A172 (cell line): ENCODE data around the gene IQCH. TPM values are rescaled to one million over a fixed set of nuclear protein-coding genes. Genes with fewer than 3 reads are reported as not detected.
"Not testable (repeated sequence)": the region's sequence is repeated elsewhere in the genome, so short reads cannot be mapped to it uniquely, and the experiment has no call there.

ENCODE experiments used
- DNase-seq: peaks from one replicate; pipeline ENCODE4 v3.0.0-alpha.2; 2015; ENCODE audit warnings: low spot score
- total RNA-seq: library from RNA; depleted of rRNA; stranded (reverse); fragments of >200 nt; shearing (Covaris generic); gene quantifications from 2 replicates; pipeline ENCODE4 v1.2.3, GENCODE V29; 2014

Gene IQCH
- total RNA-seq, 1 experiment from 2014 or later: 3.1 TPM

DNA sequence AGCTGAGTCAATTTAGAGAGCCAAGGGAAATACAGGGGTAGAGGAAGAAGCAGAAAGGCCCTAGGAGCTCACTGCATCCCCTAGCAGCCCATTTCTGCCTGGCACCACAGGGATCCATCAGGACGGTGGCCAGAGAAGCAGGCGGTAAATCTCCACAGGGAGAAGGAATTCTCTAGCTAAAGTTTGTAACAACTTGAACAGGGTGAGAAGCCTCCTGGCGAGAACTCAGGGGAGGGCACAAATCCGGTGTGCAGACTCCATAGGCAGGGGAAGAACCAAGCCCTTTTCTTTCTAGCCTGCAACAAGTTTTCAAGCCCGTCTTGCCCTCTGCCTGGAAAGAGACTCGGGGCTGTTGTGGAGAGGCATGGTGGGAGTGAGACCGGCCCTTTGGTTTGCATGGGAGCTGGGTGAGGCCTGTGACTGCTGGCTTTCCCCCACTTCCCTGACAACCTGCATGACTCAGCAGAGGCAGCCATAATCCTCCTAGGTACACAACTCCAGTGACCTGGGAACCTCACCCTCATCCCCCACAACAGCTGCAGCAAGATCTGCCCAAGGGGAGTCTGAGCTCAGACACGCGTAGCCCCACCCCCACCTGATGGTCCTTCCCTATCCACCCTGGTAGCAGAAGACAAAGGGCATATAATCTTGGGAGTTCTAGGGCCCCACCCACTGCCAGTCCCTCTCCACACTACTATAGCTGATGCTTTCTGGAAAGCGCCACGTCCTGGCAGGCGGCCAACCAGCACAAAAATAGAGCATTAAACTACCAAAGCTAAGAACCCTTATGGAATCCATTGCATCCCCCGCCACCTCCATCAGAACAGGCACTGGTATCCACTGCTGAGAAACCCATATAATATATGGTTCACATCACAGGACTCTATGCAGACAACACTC is 182.0 kb downstream of the IQCH start:
- DNase-seq: not testable (repeated sequence)

DNA sequence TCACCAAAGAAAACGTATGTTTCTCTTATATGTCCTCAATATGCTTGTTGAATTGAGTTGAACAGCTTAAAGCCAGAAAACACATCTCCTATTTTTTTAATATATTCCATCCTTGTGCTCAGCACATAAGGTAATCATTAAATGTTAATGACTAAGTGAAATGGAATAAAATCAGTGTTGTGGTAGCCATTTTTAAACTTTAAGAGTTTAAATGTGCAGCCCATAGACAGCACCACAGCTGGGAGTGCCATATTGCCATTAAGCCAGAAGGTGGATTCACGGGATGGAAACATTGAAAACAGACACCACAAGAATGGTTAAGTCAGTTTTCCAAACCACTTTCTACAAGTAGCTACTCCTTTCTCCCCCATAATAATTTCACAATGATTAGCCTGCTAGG is 189.5 kb downstream of the IQCH start:
- DNase-seq: no peak

DNA sequence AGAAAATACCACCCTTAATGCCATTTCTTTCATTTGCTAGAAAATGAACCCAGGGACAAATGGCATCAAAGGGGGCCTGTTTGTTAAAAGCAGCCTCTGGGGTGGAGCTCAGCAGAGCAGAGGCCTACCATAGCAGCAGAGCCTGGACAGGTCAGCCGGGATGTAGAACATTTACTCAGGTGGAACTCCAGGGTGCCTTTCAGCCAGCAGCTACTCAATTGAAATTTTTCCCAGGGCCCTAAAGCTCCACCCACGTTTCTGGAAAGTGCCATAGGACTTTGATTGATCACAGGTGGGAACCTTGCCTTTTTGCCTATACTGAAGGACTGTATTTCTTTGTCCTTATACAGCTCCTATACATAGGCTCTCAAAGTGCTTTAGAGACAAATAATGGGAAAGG is 191.9 kb downstream of the IQCH start:
- no peak for DNase-seq

DNA sequence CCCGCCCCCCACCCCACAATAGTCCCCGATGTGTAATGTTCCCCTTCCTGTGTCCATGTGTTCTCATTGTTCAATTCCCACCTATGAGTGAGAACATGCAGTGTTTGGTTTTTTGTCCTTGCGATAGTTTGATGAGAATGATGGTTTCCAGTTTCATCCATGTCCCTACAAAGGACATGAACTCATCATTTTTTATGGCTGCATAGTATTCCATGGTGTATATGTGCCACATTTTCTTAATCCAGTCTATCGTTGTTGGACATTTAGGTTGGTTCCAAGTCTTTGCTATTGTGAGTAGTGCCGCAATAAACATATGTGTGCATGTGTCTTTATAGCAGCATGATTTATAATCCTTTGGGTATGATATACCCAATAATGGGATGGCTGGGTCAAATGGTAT is 193.8 kb downstream of the IQCH start:
- not testable (repeated sequence) for DNase-seq

DNA sequence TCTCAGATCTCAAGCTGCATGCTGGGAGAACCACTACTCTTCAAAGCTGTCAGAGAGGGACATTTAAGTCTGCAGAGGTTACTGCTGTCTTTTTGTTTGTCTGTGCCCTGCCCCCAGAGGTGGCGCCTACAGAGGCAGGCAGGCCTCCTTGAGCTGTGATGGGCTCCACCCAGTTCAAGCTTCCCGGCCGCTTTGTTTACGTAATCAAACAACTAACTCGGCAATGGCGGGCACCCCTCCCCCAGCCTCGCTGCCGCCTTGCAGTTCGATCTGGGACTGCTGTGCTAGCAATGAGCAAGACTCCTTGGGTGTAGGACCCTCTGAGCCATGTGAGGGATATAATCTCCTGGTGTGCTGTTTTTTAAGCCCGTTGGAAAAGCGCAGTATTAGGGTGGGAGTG is 199.1 kb downstream of the IQCH start:
- not testable (repeated sequence) for DNase-seq

DNA sequence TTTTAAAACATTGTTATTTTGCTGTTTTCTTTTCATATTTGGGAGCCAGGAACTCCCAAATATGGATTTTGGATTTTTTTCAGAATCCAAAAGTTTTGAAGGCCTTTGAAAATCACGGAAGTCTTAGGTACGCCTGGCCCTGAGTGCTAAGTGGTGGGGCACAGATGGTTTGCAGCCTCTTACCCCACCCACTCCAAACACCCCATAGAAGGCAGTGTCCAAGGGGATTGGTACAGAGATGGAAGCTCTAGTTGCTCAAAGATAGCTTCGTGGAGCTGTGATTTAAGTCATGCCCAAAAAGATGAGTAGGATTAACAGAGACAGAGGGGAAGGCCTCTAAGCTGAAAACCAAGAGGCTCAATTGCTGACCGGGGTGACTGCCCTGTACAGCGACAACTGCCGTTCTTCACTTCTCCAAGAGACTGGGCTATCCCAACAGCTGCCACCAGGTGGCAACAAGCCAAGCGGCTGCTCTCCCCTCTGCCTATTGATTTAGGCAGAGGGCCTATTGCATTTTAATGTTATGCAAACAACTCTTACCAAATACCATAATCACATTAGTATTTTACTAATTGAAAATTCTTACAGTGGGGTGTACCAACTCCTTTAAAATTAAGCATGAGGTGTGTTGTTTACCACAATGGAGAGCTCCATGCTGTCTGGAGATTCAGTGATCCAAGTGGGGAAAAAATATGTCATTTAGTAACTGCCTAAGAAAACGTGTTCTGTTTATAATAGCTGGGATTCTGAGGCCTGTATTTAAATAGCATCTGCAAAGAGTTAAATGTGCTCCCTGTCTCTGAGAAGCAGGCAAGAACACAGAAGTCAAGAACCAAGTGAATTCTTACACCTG is 202.3 kb downstream of the IQCH start:
- DNase-seq: peak; percentile 57

DNA sequence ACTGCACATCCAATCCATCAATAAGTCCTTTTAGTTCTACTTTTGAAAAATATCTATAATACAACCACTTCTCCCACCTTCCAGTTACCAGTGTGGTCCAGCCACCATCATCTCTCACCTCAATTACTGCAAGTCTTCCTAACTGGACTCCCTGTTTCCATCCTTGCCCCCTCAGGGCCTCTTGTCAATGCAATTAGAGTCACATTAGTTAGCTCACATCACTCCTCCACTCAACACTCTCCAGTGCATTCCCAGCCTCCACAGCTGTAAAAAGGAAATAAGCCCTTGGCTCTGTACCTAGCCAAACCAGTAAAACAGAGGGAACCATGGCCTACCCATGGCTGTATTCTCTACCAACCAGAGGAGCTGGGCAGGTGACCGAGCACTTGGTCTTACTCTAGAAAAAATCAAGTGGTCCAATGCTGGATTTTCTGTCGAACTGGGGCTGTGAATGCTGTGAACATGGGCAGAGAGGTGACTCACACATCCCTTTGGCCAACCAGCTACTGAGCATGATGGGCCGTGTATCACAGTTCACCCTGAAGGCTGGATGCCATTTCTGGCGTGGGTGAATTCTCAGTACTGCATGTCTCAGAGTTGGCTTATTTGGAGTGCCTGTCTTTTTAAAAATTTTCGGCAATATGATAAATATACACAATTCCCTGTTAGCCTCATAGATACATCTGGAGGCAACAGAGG is 203.9 kb downstream of the IQCH start:
- DNase-seq: no peak

DNA sequence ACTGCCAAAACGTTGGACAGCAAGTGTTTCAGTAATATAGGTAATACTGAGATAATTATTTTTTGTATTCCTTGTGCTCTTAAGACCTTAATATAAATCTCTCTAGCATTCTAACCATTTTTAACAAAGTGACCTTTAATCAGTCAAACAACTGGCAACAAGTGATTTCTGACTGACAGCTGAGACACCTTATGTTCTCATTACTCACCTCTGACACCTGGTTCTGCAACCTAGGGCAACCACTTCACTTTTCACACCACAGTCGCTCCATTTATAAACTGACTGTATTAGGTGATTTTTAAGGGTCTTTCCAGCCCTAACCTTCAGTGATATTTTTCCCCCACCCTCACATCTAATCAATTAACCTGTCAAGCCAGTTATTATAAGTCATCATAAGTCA is 205.9 kb downstream of the IQCH start:
- no peak for DNase-seq

DNA sequence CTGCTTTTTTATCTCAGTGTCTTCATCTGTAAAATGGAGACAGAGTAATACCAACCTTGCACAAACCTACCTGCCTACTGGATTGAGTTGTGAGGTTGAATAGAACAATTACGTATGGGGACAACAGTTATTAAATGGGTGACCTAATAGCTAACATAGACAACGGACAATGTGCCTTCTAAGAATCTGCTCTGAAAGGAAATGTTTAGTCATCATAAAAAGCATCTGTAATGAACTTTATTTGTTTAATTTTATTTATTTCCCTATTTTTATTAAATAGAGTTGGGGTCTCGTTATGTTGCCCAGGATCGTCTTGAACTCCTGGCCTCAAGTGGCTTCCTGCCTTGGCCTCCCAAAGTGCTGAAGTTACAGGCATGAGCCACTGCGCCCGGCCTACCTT is 207.1 kb downstream of the IQCH start:
- DNase-seq: no peak

DNA sequence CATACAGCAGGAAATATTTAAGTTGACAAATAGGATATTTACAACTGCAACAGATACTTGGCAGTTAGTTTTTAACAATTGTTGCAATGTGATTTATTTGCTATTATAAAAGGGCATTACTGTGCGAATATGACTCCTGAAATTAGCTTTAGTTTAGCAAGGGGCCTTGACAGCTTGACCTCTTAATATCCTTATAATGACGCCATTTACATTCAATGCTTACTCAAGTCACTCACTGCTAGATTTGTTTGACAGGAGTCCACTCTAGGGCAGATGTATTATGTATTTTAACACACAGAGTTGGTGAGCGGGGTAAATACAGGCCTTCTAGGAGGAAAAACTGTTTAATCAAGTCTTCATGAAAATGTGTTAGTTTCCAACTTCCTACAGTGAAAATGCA is 208.3 kb downstream of the IQCH start:
- no peak for DNase-seq

DNA sequence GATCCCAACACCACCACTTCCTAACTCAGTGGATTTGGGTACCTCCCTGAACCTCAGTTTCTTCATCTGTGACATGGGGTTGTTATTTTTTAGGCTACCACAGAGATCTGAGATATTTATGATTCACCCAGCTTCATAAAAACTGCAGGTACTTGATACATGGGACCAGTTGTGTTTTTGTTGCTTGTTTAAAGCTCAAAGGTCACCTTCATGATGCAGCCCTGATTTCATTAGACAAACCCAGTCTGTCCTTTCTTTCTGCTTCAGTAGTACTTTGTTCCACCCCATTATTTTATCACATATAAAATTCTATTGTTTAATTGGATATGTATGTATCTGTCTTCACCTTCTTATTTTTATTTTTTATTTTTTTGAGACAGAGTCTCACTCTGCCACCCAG is 208.9 kb downstream of the IQCH start:
- DNase-seq: no peak

DNA sequence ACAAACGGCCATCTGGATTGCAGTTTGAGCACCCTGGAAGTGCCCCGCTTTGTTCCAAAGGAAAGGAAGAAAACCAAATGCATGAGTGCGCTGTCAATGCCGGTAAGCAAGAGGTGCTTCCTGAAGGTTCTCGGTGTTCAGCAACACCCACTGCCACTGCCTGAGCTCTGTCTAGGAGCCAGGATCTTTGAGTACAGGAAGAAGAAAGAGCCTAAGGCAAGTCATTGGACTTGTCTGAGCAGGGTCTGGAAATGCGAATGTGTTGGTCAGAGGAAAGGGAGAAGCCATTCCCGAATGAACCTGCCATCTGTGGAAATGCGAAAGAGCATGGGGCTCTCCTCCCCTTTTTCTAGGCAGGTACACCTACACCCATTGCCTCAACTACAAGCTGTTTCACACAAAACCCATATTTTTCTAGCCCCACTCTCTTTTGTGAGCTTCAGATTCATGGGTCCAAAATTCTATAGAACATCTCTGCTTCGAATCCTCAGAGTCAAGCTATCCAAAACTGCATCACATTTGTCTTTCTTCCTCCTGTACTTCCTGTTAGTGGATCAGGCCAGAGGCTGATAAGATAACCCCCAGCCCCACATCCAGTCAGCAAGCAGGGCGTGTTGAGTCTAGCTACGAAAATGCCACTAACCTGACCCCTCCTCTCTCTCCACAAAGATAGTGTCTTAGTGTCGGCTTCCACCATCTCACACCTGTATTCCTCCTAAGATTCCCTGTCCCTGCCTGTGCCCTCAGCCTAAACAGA is 210.8 kb downstream of the IQCH start:
- DNase-seq: no peak

DNA sequence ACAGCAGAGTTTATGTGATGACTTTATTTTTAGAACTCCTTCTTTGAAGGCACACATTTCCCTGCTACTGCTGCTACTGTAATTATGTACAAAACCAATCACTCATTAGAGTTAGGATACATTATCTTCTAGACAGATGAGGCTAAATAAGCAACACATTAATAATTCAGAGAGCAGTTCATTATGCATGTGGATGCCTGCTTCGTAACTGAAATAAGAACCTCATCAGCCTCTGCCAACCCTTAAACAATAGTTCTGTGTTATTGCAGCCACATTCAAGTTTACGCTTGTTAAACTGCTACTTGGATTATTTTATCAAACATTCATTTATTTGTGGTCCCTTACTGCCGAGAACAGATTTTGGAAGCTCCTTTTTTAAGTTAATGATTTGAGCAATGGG is 213.8 kb downstream of the IQCH start:
- DNase-seq: no peak

DNA sequence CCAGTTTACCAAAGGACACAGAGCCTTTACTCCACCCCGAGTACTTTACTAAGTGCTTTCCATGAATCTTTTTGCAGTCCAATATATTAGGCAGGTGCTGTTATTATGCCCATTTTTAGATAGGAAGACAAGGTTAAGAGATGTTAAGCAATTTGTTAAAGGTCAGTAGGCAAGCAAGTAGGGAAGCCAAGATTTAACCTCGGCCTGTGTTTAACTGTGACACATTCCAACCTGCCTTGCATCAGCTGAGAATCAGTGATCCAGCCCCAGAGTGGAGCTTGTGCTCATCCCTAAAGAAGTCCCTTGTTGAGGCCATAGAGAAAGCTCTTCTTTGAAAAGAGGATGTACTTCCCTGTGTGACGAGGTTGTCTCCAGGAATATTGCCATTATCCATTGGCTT is 215.1 kb downstream of the IQCH start:
- no peak for DNase-seq

DNA sequence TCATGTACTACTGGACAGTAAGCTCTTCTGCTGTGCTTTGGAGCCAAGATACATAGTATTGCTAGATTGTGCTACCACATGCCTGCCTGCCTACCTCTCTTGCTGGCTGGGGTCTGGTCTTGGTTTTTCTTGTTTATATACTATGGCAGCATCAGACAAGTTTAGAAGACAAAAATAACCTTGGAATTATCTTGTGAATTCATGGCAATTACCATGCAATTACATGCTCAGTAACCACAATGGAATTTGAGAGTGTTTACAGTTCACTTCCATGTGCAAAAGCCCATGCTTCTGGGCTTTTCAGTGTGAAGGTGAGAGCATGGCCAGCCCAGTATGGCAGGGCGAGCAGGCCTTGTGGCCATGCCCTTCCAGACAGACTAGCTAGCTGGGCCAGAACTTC is 218.4 kb downstream of the IQCH start:
- no peak for DNase-seq

DNA sequence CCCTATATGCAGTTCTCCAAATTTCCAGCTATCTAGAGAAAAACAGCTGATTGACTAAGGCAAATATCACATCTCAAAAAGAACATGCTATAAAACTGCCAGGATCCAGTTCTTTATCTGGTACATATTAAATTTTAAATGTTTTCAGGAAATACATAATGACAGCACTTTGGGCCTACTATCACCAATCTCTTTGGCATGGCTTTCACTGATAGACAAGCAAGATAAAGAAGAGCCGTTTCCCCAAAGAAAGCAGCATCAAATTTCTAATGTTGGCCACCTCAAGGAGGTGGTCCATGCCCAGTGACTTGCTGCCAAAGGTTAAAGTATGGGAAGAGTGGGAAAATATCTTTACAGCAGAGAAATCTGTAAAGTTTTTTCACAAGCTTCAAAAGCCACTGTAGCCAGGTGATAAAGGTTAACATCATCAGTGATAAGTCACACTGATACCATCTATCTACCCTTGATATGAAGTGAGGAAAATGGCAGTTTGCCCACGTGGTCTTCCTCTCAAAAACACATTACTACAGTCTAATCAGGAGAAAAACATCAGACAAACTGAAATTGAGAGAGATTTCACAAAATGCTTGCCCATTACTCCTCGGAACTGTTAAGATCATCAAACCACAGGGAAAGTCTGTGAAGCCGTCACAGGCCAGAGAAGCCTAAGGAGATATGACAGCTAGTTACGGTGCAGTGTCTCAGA is 220.0 kb downstream of the IQCH start:
- DNase-seq: no peak

DNA sequence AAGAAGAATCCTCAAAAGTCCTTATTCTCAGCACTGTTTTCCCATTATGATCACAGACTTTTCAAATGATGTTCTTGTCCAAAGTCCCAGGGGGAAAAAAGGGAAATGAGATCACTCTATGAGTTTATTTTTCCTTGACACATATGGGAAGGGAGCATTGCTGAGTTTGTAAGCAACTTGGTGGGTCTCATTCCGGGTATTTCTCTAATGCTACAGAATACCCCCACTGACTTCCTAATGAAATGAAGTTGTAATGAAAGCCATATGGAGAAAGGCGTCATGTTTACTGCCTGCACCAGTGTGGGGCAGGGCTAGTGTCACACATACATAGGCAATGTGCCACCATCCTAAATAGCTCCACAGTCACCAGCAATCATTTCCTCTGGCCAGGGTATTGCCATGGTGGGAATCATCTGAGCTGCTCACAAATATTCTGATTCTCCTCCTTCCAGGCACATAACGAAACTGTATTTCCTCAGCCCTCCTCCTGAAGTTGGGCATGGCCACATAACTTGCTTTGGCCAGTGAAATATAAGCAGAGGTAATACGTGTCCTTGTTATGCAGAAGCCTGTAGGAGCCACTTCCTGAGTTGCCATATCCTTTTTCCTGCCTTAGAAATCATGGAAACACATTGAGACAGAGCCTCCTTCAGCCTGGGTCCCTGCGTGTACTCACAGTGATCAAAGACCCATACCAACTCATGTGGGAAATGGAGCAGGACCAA is 225.4 kb downstream of the IQCH start:
- DNase-seq: no peak

DNA sequence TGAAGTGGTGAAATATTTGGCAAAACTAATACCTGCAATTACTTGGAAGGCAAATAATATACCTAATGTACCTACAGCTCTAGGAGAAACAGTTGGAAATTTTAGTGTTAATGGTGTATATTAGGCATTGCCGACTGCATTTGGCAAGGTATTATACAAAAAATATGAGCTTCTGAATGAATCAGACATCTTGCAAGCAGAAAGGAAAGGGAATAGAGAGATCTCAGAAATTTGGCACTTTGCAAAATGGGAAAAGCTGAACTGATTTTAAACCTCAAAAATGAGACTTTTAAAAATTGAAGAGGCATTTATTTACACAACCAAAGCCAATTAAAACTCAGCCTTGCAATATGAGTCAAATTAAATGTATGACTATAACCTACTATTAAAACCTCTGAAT is 226.2 kb downstream of the IQCH start:
- no peak for DNase-seq

DNA sequence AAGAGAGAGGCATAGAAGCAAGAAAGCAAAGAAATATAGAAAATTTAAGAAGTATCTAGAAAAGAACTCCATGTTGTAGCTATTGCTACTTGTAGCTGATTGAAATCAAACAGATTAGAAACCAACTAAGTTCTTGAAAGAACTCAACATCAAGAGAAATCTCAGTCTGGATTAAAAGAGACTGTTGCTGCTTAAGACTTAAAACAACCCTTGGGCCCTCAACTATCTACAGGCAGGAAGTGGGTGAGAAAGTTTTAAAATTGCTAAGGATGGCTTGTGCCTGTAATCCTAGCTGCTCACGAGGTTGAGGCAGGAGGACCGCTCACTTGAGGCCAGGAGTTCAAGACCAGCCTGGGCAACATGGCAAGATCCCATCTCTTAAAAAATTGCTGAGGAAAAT is 227.1 kb downstream of the IQCH start:
- no peak for DNase-seq

DNA sequence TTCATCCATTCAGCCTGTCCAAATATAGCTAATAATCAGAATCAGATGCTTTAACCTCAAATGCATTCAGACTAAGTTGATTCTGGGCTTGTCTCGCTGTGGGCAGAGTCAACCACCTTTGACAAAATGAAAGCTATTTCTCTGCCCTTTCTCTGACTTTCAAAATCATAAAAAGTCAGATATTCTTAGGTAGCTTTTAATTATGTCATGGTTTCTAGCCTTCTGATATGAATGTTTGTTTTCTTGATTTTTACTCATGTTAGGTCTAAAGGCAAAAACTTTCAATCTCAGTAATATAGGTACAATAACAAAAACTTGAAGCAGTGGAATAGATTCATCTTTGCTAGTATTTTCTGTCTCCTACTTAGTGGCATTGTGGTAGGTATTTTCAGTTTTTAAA is 241.0 kb downstream of the IQCH start:
- DNase-seq: no peak
